Body of pancreas (tissue), 4 donors: ENCODE data around the gene DAB2. TPM values are rescaled to one million over a fixed set of nuclear protein-coding genes. Genes with fewer than 3 reads are reported as not detected.

Source experiments
- ATAC-seq: fragments of 150-250 bp; one replicate; pipeline ENCODE4 v1.9.1; 2016
- DNase-seq, 4 donors: peaks; one replicate each; pipeline ENCODE4 v3.0.0-alpha.2; 2019
- H3K27ac ChIP-seq, 4 donors: fragments of 200-600 bp; sonication (generic); 1 replicate in 3 of 4; 2 replicates in 1 of 4; pipeline versions ENCODE4 v1.5.1 to v1.6.1; 2016 to 2019; ENCODE audit warnings: mild to moderate bottlenecking in 1 of 4, mixed read lengths in 1 of 4, moderate library complexity in 1 of 4
- H3K27me3 ChIP-seq, 2 donors: fragments of 200-600 bp; sonication (generic); one replicate each; pipeline ENCODE4 v1.6.0; 2016; ENCODE audit warnings: mild to moderate bottlenecking in 1 of 2
- H3K36me3 ChIP-seq, 2 donors: fragments of 200-600 bp; sonication (generic); replicated peaks in 1 of 2; 2 replicates each; pipeline ENCODE4 v1.5.1; 2016; ENCODE audit warnings: low read depth in 2 of 2; ENCODE audit not compliant: insufficient read depth in 1 of 2
- H3K4me1 ChIP-seq: fragments of 200-600 bp; sonication (generic); one replicate; pipeline ENCODE4 v1.6.0; 2016
- H3K4me3 ChIP-seq, 2 donors: fragments of 200-600 bp; sonication (generic); 1 replicate in 1 of 2; 2 replicates in 1 of 2; pipeline ENCODE4 v1.5.1; 2016 to 2019
- H3K9me3 ChIP-seq, 3 donors: fragments of 200-600 bp; sonication (generic); 1 replicate in 2 of 3; 2 replicates in 1 of 3; pipeline ENCODE4 v1.5.1; 2016
- CTCF ChIP-seq, 7 experiments: fragments of 450-650 bp in 4 of 7; fragments of 200-600 bp in 3 of 7; sonication (generic) in 3 of 7; IDR thresholded peaks; one replicate each; pipeline ENCODE4 v1.5.1; 2016 to 2019; ENCODE audit warnings: antibody characterized with exemption in 7 of 7
- POLR2A ChIP-seq, 3 donors: fragments of 450-650 bp; IDR thresholded peaks; one replicate each; pipeline ENCODE4 v1.6.1; 2016; ENCODE audit warnings: antibody characterized with exemption in 3 of 3, mild to moderate bottlenecking in 2 of 3
- WGBS, 2 donors: methylation state at CpG; one replicate each; pipeline ENCODE4 v1.1.5; 2017; 5-methylcytosine and 5-hydroxymethylcytosine counted together
- intact Hi-C: fragments of 100-400 bp; cut with DNase I; formaldehyde crosslinking; loops from one replicate; pipeline ENCODE4 v1.15.1; 2023
- total RNA-seq, 2 donors: library from RNA; depleted of rRNA; stranded (reverse); fragments of >200 nt; gene quantifications; one replicate each; pipeline ENCODE4 v1.1.0, GENCODE V29; 2016

Gene DAB2
- total RNA-seq, 2 donors from 2014 or later: 33.9 to 39.4 TPM

GRCh38 chr5:39352951-39353350, 71.8 kb downstream of the DAB2 start:
- no peaks in the 10 kb centered on the region for H3K9me3 ChIP-seq
- ATAC-seq: no peak
- no peak overlapping the region for H3K4me3 ChIP-seq
- no peaks in the 10 kb centered on the region for H3K36me3 ChIP-seq
- H3K27ac ChIP-seq: no peak overlapping the region
- intact Hi-C loops: no loop called here
- H3K27me3 ChIP-seq: no peaks in the 10 kb centered on the region
- 69 to 92% methylated on average over 1 of the region's 1 CpG for WGBS, 2 donors
- no peak for DNase-seq
- TF ChIP-seq POLR2A (IDR thresholded peaks at IDR 0.05) (no peak), CTCF (IDR thresholded peaks at IDR 0.05) (no peak)
- H3K4me1 ChIP-seq: no peaks in the 10 kb centered on the region

- no peaks in the 10 kb centered on the region for H3K9me3 ChIP-seq
- no peaks in the 10 kb centered on the region for H3K36me3 ChIP-seq
- ATAC-seq: no peak
- TF ChIP-seq CTCF (IDR thresholded peaks at IDR 0.05): no peak
- intact Hi-C loops: no loop called here
- WGBS, 2 donors: 79 to 80% methylated on average over 2 of the region's 2 CpGs
- no peaks in the 10 kb centered on the region for H3K4me1 ChIP-seq
- H3K4me3 ChIP-seq: no peak overlapping the region
- no peak for DNase-seq
- no peaks in the 10 kb centered on the region for H3K27me3 ChIP-seq
- no peak overlapping the region for H3K27ac ChIP-seq
These were observed 72.6 kb downstream of the DAB2 start for GRCh38 chr5:39352170-39352569.

- no peaks in the 10 kb centered on the region for H3K36me3 ChIP-seq
- ATAC-seq (no peak), DNase-seq (no peak)
- H3K27ac ChIP-seq: no peak overlapping the region
- 63 to 81% methylated on average over 4 of the region's 4 CpGs for WGBS, 2 donors
- no peaks in the 10 kb centered on the region for H3K9me3 ChIP-seq
- no peaks in the 10 kb centered on the region for H3K27me3 ChIP-seq
- H3K4me3 ChIP-seq: no peak overlapping the region
- no peaks in the 10 kb centered on the region for H3K4me1 ChIP-seq
- intact Hi-C loops: no loop called here
- no peak for TF ChIP-seq POLR2A (IDR thresholded peaks at IDR 0.05)
These were observed 75.3 kb downstream of the DAB2 start for GRCh38 chr5:39349484-39349883.

- H3K27me3 ChIP-seq: no peaks in the 10 kb centered on the region
- 93 to 95% methylated on average over 1 of the region's 1 CpG for WGBS, 2 donors
- no peak overlapping the region for H3K27ac ChIP-seq
- no peak for DNase-seq
- TF ChIP-seq POLR2A (IDR thresholded peaks at IDR 0.05): no peak
- no peak for TF ChIP-seq CTCF (IDR thresholded peaks at IDR 0.05)
- intact Hi-C loops: no loop called here
- no peaks in the 10 kb centered on the region for H3K36me3 ChIP-seq
- H3K4me3 ChIP-seq: no peak overlapping the region
- H3K4me1 ChIP-seq: no peaks in the 10 kb centered on the region
- no peak for ATAC-seq
- H3K9me3 ChIP-seq: no peaks in the 10 kb centered on the region
These were observed 82.3 kb downstream of the DAB2 start for GRCh38 chr5:39342460-39342859.

- intact Hi-C loops: no loop called here
- ATAC-seq: no peak
These were observed 82.9 kb downstream of the DAB2 start for GRCh38 chr5:39341896-39342295.

More at GRCh38 chr5:39341896-39342295, 82.9 kb downstream of the DAB2 start:
- Histone ChIP-seq H3K9me3 (no peaks in the 10 kb centered on the region), H3K4me1 (no peaks in the 10 kb centered on the region), H3K27me3 (no peaks in the 10 kb centered on the region), H3K27ac (no peak overlapping the region), H3K4me3 (no peak overlapping the region), H3K36me3 (no peaks in the 10 kb centered on the region)
- 40 to 55% methylated on average over 1 of the region's 1 CpG for WGBS, 2 donors
- DNase-seq: no peak
- TF ChIP-seq POLR2A (IDR thresholded peaks at IDR 0.05) (no peak), CTCF (IDR thresholded peaks at IDR 0.05) (no peak)
